ENCODE data around the gene GMPR2. TPM values are rescaled to one million over a fixed set of nuclear protein-coding genes. Genes with fewer than 3 reads are reported as not detected.

GMPR2 gene
- 10 to 100 TPM; 67.8 to 70.1 TPM for total RNA-seq

DNA sequence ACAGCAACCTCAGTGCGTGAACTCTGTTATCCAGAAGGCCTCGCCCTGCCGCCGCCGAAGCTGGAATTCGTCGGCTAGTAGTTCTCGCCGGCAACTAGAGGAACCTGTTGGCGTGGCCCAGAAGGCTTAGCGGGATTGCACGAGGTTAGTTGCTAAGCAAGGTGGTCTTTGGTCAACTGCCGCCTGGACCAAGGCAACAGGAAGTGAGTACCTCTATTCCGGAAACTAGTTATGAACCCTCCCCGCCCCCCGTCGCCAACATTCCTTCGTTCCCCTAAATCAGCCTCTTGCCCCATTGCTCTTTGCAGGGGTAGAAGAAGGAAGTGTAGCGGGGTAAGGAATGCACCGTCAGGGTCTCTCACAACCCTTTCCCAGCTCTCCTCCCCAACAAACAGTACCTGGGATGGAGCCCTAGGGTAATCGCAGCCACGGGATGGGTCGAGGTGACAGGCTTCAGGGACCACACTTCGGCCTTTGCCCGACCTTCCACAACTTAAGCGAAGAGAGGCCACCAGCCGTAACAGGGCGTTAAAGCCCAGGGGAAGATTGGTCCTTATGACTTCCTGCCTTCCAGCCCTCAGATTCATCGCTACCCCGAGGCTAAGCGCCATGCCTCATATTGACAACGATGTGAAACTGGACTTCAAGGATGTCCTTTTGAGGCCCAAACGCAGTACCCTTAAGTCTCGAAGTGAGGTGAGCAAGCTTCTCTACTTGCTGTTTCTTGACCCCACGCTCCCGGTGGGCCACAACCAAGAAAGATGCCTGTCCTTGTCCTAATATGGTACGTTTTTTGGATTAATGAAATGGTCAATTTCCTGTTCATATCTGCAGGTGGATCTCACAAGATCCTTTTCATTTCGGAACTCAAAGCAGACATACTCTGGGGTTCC is at the start of gene GMPR2:
Gene GMPR2 (plus strand): TSS at position 285 of the 893 bp plus-strand sequence. CDS start 325 bp downstream, at position 610.

DNA sequence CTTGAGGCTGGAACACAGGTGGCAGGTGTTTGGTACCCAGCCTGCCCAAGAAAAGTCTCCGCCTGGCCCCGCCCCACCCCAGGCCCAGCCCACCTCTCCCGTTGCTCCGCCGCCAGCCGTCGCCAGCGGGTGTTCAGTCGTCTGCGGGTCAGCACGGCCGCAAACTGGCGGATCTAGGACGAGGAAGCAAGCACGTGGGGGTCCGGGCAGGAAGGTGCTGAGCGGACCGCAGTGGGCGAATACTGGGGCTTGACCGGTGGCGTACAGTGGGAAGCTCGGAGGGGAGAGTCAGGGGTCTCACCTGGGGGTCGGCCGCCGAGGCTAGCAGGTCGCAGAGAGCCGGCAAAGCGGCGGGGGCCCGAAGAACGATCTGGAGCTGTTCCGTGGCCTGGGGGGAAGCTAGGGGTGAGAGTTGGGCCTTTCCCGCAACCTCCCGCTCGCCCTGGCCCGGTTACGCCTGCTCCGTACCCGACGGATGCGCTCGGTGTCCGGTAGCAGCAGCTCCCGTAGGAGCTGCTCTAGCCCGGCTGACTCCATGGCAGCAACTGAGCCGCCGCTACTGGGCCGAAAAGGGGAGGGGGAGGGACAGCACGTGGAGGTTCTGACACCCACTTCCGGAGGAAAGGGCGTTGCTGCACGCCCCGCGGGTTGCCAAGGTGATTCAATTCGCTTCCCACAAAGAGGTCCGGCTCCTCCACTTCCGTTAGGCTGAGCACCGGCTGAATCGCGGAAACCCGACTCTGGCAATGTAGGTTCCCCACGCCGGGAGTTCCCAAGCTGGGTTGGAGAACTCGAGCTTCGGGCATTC is 44.3 kb upstream of the GMPR2 start, which contains the start of gene IPO4:
Gene IPO4 (minus strand): TSS at position 566 of the 808 bp plus-strand sequence. CDS start 29 bp downstream, at position 537.

DNA sequence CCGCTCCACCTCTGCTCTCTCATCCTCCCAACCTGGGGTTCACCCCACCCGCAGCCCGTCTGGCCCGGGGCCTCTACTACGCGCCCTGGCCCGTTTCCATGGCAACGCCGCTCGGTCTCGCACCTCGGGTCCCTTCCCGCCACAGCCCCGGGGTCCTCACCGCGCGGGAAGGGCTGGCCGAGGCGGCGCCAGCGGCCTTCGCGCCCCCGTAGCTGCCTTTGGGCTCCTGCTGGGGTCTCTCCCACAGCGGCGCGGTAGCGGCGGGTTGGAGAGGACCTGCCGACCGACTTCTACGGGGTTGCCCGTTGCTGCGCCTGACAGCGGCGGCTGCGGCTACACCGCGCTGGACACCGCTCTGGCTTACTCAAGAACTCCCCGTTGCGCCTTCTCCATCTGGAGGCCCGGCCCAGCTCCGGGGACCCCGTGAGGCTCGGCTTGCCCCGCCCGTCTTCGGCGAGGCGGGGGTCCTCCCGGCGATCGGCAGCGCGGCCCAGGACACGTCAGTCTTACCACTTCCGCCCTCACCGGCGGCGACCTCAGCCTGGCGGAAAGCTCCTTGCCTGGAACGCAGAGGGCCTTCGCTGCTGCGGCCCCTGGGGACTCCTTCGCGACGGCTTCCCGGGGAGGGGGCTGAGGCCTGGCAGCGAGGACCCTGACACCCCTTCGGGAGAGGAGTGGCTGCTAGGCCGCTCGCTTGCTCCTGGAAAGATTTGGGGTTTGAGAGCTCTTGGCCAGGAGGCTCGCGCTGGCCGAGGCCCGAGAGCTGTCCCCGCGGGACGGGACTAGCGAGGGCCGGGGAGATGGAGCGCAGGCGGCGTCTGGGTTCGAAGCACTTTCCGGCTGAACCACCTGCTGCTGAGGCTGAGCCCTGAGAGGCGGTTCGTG is 37.3 kb upstream of the GMPR2 start, which contains the start of gene TM9SF1:
Gene TM9SF1 (minus strand): TSS at position 256 of the 885 bp plus-strand sequence. CDS start 422 bp downstream, outside the sequence.

DNA sequence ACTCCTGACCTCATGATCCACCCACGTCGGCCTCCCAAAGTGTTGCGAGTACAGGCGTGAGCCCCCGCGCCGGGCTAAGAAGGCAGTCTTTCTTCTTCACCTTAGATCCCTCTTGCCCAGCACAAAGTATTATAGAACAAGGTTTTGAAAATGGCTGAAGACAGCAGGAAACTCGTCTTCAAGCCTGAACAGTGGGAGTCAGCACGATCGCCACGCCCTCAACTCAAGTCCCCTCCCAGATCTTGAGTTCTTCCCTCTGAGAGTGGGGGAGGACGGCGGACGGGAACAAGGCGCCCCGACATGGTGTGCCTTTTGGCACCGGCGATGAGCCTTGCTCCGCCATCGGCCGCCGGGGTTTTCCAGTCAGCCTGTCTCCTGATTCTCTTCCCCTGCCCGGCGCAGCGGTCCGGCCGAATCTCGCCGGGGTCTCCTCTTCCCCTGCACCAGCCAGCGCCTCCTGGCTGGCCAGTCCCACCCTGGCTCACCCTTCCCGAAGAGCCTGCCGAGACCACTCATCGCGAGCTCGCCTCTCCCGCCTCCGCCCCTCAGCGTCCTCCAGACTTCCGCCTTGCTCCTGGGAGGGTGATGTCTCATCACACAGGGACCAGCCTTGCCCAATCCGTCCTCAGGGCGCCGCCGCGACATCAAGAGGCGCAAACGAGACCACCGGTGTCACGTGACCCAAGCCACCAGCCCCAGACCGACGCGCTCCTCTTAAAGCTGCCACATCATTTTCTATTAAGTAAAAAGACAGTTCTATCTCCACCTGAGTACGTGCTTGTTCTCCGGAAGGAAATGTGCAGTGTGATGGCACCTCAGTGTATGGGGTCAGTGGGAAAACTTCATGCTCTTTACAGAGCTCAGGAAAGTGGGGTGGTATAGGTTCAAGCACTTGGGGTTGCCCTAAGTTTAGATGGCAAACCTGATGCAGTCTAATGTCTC is 19.5 kb upstream of the GMPR2 start, which contains the start of gene CHMP4A:
Gene CHMP4A (minus strand): TSS at position 565 of the 942 bp plus-strand sequence. CDS start 49 bp downstream, at position 516.

DNA sequence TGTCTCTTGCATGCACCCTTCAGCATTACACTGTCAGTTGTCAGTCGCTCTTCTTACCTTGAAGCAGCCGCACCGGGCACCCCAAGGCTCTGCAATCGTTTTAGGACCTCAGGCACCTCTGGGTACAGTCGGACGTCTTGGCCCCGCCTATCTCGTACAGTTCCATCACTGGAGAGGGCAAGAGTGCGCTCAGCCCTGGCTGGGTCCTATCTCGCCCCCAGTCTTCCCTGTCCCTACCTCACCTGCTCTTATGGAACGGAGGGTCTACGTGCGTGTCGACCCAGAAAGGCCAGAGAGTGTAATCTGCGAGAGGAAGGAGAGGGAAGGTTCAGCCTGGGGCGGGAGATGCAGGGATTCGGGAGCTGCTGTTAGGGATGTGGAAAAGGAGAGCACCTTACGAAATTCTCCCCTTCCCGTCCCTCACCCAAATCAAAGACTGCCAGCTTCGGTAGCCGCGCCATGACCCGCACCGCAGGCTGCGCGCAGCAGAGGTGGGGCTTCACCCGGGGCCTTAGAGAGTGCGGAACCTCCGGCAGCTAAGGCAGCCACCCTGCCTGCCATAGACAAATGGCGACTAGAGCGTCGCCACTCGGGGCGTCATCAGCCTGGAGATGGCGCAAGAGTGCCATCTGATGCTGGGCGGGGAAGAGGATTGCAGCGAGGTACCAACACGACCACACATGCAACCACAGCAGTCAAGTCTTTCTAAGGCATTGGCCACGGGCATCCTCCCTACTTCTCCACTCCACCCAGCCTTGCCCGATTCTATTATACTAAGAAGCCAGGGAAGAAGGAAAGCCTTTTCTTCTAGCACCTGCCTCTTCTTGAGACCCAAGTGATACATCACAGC is 17.0 kb upstream of the GMPR2 start, which contains the start of gene MDP1:
Gene MDP1 (minus strand): TSS at position 572 of the 850 bp plus-strand sequence. CDS start 111 bp downstream, at position 461.

DNA sequence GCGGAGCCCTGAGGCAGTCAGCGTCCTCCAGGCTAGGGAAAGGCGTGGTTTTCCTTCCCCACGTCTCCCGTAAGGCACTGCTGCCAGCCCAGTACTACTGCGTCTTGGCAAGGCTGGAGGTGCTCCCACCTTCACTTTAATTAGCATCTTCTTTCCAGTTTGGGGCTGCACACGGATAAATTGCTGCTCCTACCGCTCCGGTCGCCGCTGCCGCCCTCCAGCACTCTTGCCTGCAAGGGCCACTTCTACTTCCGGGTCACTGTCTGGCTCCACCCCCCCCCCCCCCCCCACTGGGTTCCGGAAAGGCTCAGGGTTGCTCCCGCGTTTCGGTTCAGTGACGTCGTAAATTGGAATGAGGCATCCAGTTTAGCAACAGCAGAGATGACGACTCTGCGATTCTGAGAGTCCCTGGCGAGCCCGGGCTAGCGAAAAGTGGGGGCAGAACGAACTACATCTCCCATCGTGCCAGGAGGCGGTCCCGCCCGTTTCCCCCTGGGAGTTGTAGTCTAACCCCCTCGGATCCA is 546 bp upstream of the GMPR2 start, which contains the start of gene NEDD8:
Gene NEDD8 (minus strand): TSS at position 247 of the 524 bp plus-strand sequence. CDS start 100 bp downstream, at position 147.

DNA sequence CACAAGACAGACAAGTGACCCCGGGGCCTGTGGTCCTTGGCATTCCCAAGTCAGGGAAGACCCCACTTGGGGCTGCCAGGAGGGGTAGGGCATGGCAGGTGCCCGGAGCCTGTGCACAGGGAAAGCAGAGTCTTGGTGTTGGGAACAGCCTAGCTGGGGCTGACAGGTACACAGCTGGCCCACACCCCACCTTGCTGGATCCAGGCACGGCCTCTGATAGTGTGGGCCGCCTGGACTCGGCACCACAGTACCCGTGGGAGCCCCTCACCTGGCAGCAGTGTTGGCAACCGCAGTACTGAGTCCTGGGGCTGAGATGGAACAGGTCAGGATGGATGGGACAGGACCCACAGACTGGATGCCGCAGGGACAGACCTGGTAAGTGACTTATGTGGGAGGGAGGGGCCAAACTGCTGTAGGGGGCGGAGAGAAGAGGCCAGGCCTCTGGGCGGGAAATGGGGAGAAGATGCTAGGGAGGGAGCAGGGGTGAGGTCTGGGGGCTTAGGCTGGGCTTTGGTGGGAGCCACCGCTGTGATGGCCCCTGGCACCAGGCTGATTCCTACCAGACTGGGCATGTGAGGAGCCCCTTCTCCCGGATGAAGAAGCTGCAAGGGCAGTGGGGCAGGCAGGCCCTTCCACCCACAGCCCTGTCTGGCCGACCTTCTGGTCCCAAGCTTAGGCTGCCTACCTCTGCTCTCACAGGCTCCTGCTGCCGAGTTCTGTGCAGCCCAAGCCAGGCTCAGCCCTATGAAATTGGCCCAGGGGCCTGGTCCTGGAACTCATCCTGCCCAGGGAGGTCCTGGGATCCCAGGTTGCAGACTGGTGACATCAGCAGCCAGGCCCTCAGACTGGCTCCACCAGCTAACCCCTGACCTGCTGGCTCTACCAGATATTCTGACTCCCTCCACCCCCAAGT is 30.3 kb downstream of the GMPR2 start, which contains the start of gene TGM1:
Gene TGM1 (minus strand): TSS at position 357 of the 913 bp plus-strand sequence. CDS start 825 bp downstream, outside the sequence.

DNA sequence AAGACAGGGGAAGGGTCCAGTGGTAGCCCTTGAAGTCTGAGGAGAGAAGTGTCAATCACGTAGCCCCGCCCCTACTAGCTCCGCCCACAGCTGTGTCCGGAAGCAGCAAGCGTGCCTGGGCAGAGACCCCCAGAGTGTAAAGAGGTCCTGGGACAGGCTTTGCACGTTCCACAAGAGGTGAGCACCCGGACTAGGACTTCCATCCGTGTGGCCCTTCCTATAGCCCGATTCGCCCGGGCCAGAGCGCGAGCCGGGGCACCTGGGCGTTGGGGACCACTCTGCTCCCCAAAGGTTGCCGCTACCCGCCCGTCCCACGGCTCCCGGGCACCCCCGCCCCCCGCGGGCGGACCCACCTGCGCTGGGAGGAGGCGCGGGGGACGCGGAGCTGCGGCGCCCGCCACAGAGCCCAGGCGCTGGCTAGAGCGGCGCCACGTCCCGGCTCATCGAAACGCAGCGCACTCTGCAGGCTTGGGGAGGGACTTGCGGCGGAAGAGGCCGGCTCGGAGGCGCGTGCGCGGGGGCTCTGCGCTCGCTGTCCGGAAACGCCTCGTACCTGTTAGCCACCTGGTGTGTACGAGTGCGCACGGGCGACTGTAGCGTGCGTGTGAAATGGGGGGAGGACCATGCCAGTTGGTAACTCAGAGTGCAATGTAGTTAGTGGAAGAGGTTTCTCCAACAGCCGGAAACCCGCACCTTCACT is 38.6 kb downstream of the GMPR2 start, which contains the start of gene RABGGTA:
Gene RABGGTA (minus strand): TSS at position 464 of the 700 bp plus-strand sequence. CDS start 482 bp downstream, outside the sequence.

Other genes with a start within 250 kb of the GMPR2 start
- 10 to 100 TPM; 18.7 to 20.6 TPM for gene DHRS4L2, start 244.0 kb upstream of the GMPR2 start, total RNA-seq
- under 1 TPM; 0.50 to 0.65 TPM for gene CARMIL3, start 180.9 kb upstream of the GMPR2 start, total RNA-seq
- gene CPNE6, start 161.4 kb upstream of the GMPR2 start, total RNA-seq: not detected
- gene PCK2, start 138.6 kb upstream of the GMPR2 start, total RNA-seq: 10 to 100 TPM; 53.5 to 54.5 TPM
- 100 to 1,000 TPM; 101 TPM for gene DCAF11, start 118.2 kb upstream of the GMPR2 start, total RNA-seq
- gene NRL, start 118.0 kb upstream of the GMPR2 start, total RNA-seq: 1 to 10 TPM; 3.0 to 3.1 TPM
- gene FITM1, start 102.3 kb upstream of the GMPR2 start, total RNA-seq: 1 to 10 TPM; 1.4 to 1.5 TPM
- 100 to 1,000 TPM; 453 to 473 TPM for gene PSME1, start 96.7 kb upstream of the GMPR2 start, total RNA-seq
- 10 to 100 TPM; 30.9 to 34.8 TPM for gene EMC9, start 91.3 kb upstream of the GMPR2 start, total RNA-seq
- gene PSME2, start 86.3 kb upstream of the GMPR2 start, total RNA-seq: 100 to 1,000 TPM; 386 to 389 TPM
- 100 to 1,000 TPM; 108 to 111 TPM for gene RNF31, start 85.4 kb upstream of the GMPR2 start, total RNA-seq
- 100 to 1,000 TPM; 223 to 232 TPM for gene IRF9, start 71.7 kb upstream of the GMPR2 start, total RNA-seq
- 10 to 100 TPM; 48.9 to 49.8 TPM for gene REC8, start 60.8 kb upstream of the GMPR2 start, total RNA-seq
- 10 to 100 TPM; 42.4 to 43.3 TPM for gene IPO4, start 44.1 kb upstream of the GMPR2 start, total RNA-seq
- 10 to 100 TPM; 32.2 to 32.3 TPM for gene TM9SF1, start 37.5 kb upstream of the GMPR2 start, total RNA-seq
- gene TSSK4, start 27.2 kb upstream of the GMPR2 start, total RNA-seq: under 1 TPM; 0.34 to 0.60 TPM
- gene CHMP4A, start 19.4 kb upstream of the GMPR2 start, total RNA-seq: 10 to 100 TPM; 85.1 to 89.0 TPM
- gene MDP1, start 16.9 kb upstream of the GMPR2 start, total RNA-seq: 10 to 100 TPM; 16.0 to 17.1 TPM
- 100 to 1,000 TPM; 164 to 175 TPM for gene NEDD8, start 562 bp upstream of the GMPR2 start, total RNA-seq
- 100 to 1,000 TPM; 120 to 130 TPM for gene TINF2, start 9.7 kb downstream of the GMPR2 start, total RNA-seq
- 1 to 10 TPM; 3.3 to 4.5 TPM for gene TGM1, start 30.2 kb downstream of the GMPR2 start, total RNA-seq
- gene RABGGTA, start 38.7 kb downstream of the GMPR2 start, total RNA-seq: 10 to 100 TPM; 42.3 to 44.3 TPM
- gene DHRS1, start 66.9 kb downstream of the GMPR2 start, total RNA-seq: 10 to 100 TPM; 32.0 to 36.6 TPM
- gene NOP9, start 66.9 kb downstream of the GMPR2 start, total RNA-seq: 10 to 100 TPM; 30.7 to 30.9 TPM
- gene CIDEB, start 75.0 kb downstream of the GMPR2 start, total RNA-seq: 10 to 100 TPM; 29.0 to 30.2 TPM
- 10 to 100 TPM; 20.8 to 21.0 TPM for gene LTB4R2, start 77.2 kb downstream of the GMPR2 start, total RNA-seq
- gene LTB4R, start 78.6 kb downstream of the GMPR2 start, total RNA-seq: 10 to 100 TPM; 24.9 to 28.5 TPM
- 1 to 10 TPM; 3.8 to 4.5 TPM for gene ADCY4, start 102.1 kb downstream of the GMPR2 start, total RNA-seq
- 10 to 100 TPM; 35.0 to 36.5 TPM for gene RIPK3, start 107.1 kb downstream of the GMPR2 start, total RNA-seq
- not detected for gene NFATC4, start 135.3 kb downstream of the GMPR2 start, total RNA-seq
- gene NYNRIN, start 166.1 kb downstream of the GMPR2 start, total RNA-seq: under 1 TPM; 0.10 to 0.26 TPM
- gene CBLN3, start 196.7 kb downstream of the GMPR2 start, total RNA-seq: 1 to 10 TPM; 4.5 to 6.6 TPM
- 10 to 100 TPM; 75.8 to 78.6 TPM for gene KHNYN, start 197.0 kb downstream of the GMPR2 start, total RNA-seq
- gene SDR39U1, start 209.8 kb downstream of the GMPR2 start, total RNA-seq: 10 to 100 TPM; 70.3 to 75.4 TPM

Measured in activated naive CD4-positive, alpha-beta T cell treated with anti-CD3 and anti-CD28 coated beads, Interleukin-2, amount 10 ng/mL, durations not matched to agents 5 hours and 36 hours (primary cell).